H1 (cell line): Measurements from ENCODE around the gene HMGCL.

Experiments
- EZH2 ChIP-seq: fragments of 200-600 bp; sonication (generic); IDR thresholded peaks from 2 replicates; pipeline ENCODE4 v1.7.1; 2012; ENCODE audit warnings: low read depth, mild to moderate bottlenecking, moderate library complexity, low read length, inconsistent platforms; ENCODE audit not compliant: severe bottlenecking
- GTF2F1 ChIP-seq: IDR thresholded peaks from 2 replicates; pipeline ENCODE4 v1.6.1; 2012; ENCODE audit warnings: low read depth, low read length, improper control_type of control experiment, borderline replicate concordance
- JUND ChIP-seq: IDR thresholded peaks from 2 replicates; pipeline ENCODE4 v1.6.1; 2011; ENCODE audit warnings: mild to moderate bottlenecking, improper control_type of control experiment, low read length
- KDM1A ChIP-seq: fragments of 200-600, 300-600 bp; sonication (generic); IDR thresholded peaks from 2 replicates; pipeline ENCODE4 v1.7.1; 2016; ENCODE audit warnings: mild to moderate bottlenecking, low read length, borderline replicate concordance
- MAFK ChIP-seq: IDR thresholded peaks from 2 replicates; pipeline ENCODE4 v1.6.1; 2012; ENCODE audit warnings: low read depth, mild to moderate bottlenecking, improper control_type of control experiment, low read length
- SP1 ChIP-seq: IDR thresholded peaks from 2 replicates; pipeline ENCODE4 v1.6.1; 2011; ENCODE audit warnings: low read depth, low read length
- SUZ12 ChIP-seq: fragments of 200-600 bp; sonication (generic); IDR thresholded peaks from 2 replicates; pipeline ENCODE4 v1.6.1; 2012; ENCODE audit warnings: mild to moderate bottlenecking, inconsistent platforms, low read length, moderate library complexity, mixed read lengths
- TAF1 ChIP-seq: IDR thresholded peaks from 2 replicates; pipeline ENCODE4 v1.6.1; 2011; ENCODE audit warnings: mild to moderate bottlenecking, low read depth, low read length
- TF ChIP-seq, protein P1 (sequence below): IDR thresholded peaks from 2 replicates; pipeline ENCODE4 v1.6.1; 2012; ENCODE audit warnings: inconsistent platforms
- TF ChIP-seq, protein P2 (sequence below), 3 experiments: IDR thresholded peaks; 1 replicate in 2 of 3; 2 replicates in 1 of 3; pipeline versions ENCODE4 v1.5.1 to v1.6.1; 2011; ENCODE audit warnings: low read length in 3 of 3, mild to moderate bottlenecking in 3 of 3, inconsistent platforms in 2 of 3, low read depth in 1 of 3, moderate library complexity in 1 of 3; ENCODE audit not compliant: insufficient read depth in 1 of 3; ENCODE audit errors: control extremely low read depth in 1 of 3

DNA sequence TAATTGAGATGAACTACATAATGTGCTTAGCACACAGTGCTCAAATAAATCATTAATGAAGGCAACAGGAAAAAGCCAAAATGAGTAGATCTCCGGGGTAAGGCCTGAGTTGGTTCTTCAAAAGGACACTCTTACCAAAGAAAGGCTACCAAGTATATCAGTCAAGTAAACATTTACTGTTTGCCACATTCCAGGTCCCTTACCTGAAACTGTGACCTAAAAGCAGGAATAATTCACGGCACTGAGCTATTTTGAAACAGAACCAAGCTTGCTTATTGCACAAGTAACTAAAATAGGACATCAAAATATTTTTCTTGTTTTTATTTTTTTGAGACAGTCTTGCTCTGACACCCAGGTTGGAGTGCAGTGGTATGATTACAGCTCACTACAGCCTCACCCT lies 49.0 kb downstream of the HMGCL start:
- TF ChIP-seq KDM1A (no peak), GTF2F1 (no peak), MAFK (no peak), EZH2 (no peak), JUND (no peak), TAF1 (no peak), SP1 (no peak), SUZ12 (no peak)
- TF ChIP-seq, protein P1, sequence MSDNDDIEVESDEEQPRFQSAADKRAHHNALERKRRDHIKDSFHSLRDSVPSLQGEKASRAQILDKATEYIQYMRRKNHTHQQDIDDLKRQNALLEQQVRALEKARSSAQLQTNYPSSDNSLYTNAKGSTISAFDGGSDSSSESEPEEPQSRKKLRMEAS, result no peak
- TF ChIP-seq, protein P2, sequence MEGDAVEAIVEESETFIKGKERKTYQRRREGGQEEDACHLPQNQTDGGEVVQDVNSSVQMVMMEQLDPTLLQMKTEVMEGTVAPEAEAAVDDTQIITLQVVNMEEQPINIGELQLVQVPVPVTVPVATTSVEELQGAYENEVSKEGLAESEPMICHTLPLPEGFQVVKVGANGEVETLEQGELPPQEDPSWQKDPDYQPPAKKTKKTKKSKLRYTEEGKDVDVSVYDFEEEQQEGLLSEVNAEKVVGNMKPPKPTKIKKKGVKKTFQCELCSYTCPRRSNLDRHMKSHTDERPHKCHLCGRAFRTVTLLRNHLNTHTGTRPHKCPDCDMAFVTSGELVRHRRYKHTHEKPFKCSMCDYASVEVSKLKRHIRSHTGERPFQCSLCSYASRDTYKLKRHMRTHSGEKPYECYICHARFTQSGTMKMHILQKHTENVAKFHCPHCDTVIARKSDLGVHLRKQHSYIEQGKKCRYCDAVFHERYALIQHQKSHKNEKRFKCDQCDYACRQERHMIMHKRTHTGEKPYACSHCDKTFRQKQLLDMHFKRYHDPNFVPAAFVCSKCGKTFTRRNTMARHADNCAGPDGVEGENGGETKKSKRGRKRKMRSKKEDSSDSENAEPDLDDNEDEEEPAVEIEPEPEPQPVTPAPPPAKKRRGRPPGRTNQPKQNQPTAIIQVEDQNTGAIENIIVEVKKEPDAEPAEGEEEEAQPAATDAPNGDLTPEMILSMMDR (IDR thresholded peaks at IDR 0.05; ENCODE audit: control extremely low read depth in 1 of 3, insufficient read depth in 1 of 3, low read depth in 1 of 3, low read length in 3 of 3), result no peak
